H54 (cell line): Measurements from ENCODE around the gene FITM1.

Experiments
- DNase-seq: peaks from one replicate; pipeline ENCODE4 v3.0.0; 2011; ENCODE audit warnings: low spot score, mixed read lengths; ENCODE audit not compliant: insufficient read length
- FAIRE-seq: peaks from 3 replicates; lab custom pipeline; 2011; peaks lifted over from hg19 to GRCh38; lab: Jason Lieb, UNC
- POLR2A ChIP-seq: IDR thresholded peaks from 2 replicates; pipeline ENCODE4 v1.6.1; 2011; ENCODE audit warnings: low read depth, mild to moderate bottlenecking, low read length

FITM1 gene

GRCh38 chr14:24147761-24148428, 17.4 kb downstream of the FITM1 start:
- DNase-seq (no peak), FAIRE-seq (no peak)
- no peak for TF ChIP-seq POLR2A

DNA sequence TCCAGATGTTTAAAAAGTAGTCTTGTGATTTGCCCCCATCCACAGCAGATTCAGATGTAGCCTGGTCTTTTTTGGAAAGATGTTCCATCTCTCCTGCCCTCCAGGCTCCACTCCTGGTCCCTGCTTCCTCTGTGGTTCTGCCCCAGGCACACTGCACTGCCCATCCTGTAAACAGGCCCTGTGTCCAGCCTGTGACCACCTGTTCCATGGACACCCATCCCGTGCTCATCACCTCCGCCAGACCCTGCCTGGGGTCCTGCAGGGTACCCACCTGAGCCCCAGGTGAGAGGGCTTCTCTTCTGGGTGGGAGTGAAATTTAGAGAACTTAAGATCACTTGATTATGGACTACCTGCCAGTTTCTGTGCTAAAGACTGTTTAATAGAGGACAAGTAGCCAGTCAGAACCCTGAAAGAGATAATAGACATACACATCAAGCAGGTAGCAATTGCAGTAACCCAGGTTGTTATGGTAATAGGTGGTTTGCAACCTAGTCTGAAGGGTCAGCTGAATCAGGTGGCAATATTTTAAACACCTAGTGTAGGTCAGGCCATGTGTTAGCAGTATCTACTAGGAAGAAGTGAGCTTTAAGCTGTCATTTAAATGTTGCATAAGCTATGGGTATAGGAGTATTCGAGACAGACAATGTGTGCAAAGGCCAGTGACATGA, 19.0 kb downstream of the FITM1 start:
- TF ChIP-seq POLR2A: no peak
- FAIRE-seq: no peak
- no peak for DNase-seq

DNA sequence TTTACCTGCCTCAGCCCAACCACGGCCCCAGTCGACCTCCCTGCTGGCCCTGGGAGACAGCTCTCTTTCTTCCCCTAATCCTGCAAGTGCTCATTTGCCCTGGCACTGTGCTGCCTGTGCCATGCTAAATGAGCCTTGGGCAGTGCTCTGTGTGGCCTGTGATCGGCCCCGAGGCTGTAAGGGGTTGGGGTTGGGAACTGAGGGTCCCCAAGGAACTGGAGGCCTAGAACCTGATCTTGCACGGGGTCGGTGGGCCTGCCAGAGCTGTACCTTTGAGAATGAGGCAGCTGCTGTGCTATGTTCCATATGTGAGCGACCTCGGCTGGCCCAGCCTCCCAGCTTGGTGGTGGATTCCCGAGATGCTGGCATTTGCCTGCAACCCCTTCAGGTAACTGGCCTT, 19.6 kb downstream of the FITM1 start:
- DNase-seq: no peak

GRCh38 chr14:24150567-24150966, 20.1 kb downstream of the FITM1 start:
- DNase-seq: no peak
- TF ChIP-seq POLR2A: no peak
- no peak for FAIRE-seq

More for the DNA sequence above, 19.6 kb downstream of the FITM1 start:
- FAIRE-seq: no peak
- TF ChIP-seq POLR2A: no peak

DNA sequence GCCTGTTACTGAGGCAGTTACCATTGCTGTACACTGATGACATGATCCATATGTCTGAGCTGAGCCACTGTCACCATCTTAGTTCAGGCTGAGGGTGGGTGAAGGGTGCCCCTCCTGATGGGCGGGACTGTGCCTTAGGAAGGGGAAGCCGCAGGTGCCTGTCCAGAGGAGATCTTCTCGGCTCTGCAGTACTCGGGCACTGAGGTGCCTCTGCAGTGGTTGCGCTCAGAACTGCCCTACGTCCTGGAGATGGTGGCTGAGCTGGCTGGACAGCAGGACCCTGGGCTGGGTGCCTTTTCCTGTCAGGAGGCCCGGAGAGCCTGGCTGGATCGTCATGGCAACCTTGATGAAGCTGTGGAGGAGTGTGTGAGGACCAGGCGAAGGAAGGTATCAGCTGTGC, 20.5 kb downstream of the FITM1 start:
- no peak for TF ChIP-seq POLR2A
- no peak for FAIRE-seq
- no peak for DNase-seq

GRCh38 chr14:24151404-24152080, 21.1 kb downstream of the FITM1 start:
- DNase-seq: no peak
- no peak for FAIRE-seq
- no peak for TF ChIP-seq POLR2A

DNA sequence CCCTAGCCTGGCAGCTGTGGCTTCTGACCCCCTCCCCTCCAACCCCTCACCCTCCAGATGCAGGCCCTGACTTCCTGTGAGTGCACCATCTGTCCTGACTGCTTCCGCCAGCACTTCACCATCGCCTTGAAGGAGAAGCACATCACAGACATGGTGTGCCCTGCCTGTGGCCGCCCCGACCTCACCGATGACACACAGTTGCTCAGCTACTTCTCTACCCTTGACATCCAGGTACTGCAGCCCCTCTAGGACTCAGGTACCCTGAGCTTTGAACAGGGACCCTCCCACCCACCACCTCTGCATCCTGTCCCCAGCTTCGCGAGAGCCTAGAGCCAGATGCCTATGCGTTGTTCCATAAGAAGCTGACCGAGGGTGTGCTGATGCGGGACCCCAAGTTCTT, 24.6 kb downstream of the FITM1 start:
- DNase-seq (no peak), FAIRE-seq (no peak)
- TF ChIP-seq POLR2A: no peak

GRCh38 chr14:24156840-24157239, 26.4 kb downstream of the FITM1 start:
- no peak for DNase-seq
- TF ChIP-seq POLR2A: no peak
- no peak for FAIRE-seq

DNA sequence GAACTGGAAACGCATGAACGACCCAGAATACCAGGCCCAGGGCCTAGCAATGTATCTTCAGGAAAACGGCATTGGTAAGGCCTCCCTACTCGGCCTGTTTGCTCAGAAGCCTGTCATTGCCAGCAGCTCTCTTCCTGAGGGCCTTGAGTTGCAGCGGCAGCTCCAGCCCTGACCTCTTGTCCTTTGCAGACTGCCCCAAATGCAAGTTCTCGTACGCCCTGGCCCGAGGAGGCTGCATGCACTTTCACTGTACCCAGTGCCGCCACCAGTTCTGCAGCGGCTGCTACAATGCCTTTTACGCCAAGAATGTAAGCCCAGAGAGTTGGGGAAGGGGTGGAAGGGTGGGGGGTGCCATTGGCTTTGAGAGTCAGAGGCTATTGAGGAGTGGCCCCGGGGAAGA, 26.9 kb downstream of the FITM1 start:
- no peak for TF ChIP-seq POLR2A
- no peak for FAIRE-seq
- DNase-seq: no peak

- TF ChIP-seq POLR2A: no peak
- DNase-seq (no peak), FAIRE-seq (no peak)
Measured at GRCh38 chr14:24159777-24160498, 29.5 kb downstream of the FITM1 start.

DNA sequence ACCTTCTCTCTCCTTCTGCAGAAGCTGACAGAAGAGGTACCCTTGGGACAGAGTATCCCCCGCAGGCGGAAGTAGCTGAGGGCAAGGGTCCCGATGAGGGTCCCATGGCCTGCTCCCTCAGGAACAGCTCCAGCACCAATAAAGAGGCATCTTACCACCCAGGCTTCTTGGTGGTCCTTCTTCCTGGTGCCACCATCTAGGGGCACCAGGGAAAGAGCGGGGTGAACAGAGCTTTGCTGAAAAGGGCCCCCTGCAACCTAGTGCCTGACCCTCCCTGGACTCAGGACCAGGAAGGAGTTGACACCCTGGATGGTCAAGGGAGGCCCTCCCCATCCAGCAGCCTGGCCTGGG, 30.0 kb downstream of the FITM1 start:
- DNase-seq (no peak), FAIRE-seq (no peak)
- TF ChIP-seq POLR2A: no peak

GRCh38 chr14:24160850-24161804, 30.7 kb downstream of the FITM1 start, which contains the start of gene IRF9:
Gene IRF9 (plus strand): TSS chr14:24161265. CDS start chr14:24162145, 880 bp downstream.
- FAIRE-seq (peak; percentile 78), DNase-seq (peak; percentile 84)
- TF ChIP-seq POLR2A: peak; percentile 48; the same call in 1 of the 2 replicates

- DNase-seq (no peak), FAIRE-seq (no peak)
- no peak for TF ChIP-seq POLR2A
Measured at GRCh38 chr14:24162093-24162492, 31.6 kb downstream of the FITM1 start.

- no peak for TF ChIP-seq POLR2A
- FAIRE-seq (no peak), DNase-seq (no peak)
Measured at GRCh38 chr14:24164518-24164991, 34.1 kb downstream of the FITM1 start.
